Left kidney (tissue), 2 donors: ENCODE measurements around the gene SCNN1G. TPM values are rescaled to one million over a fixed set of nuclear protein-coding genes. Genes with fewer than 3 reads are reported as not detected.
"Not testable (repeated sequence)": the region's sequence is repeated elsewhere in the genome, so short reads cannot be mapped to it uniquely, and the experiment has no call there.

ENCODE experiments used
- DNase-seq: peaks from one replicate; pipeline ENCODE4 v3.0.0-alpha.2; 2013
- polyA plus RNA-seq: library from polyadenylated mRNA; unstranded; fragments of 120-200 nt; gene quantifications from one replicate; pipeline ENCODE4 v1.2.1, GENCODE V29; 2013; ENCODE audit not compliant: insufficient read length

The SCNN1G gene
- polyA plus RNA-seq, 1 donor: 38.1 TPM

GRCh38 chr16:23252310-23252709, 69.8 kb downstream of the SCNN1G start:
- no peak for DNase-seq

- DNase-seq: not testable (repeated sequence)
Measured at GRCh38 chr16:23253650-23254049, 71.1 kb downstream of the SCNN1G start.

GRCh38 chr16:23254338-23254737, 71.8 kb downstream of the SCNN1G start:
- no peak for DNase-seq

GRCh38 chr16:23255000-23255399, 72.5 kb downstream of the SCNN1G start:
- DNase-seq: no peak

GRCh38 chr16:23256440-23256839, 73.9 kb downstream of the SCNN1G start:
- no peak for DNase-seq

- no peak for DNase-seq
Measured at GRCh38 chr16:23257682-23258081, 75.1 kb downstream of the SCNN1G start.

- DNase-seq: no peak
Measured at GRCh38 chr16:23258919-23259237, 76.3 kb downstream of the SCNN1G start.

Other genes with a start within 250 kb of the SCNN1G start
- gene USP31, start 33.3 kb upstream of the SCNN1G start, polyA plus RNA-seq: 8.4 TPM
- gene SCNN1B, start 119.6 kb downstream of the SCNN1G start, polyA plus RNA-seq: 14.1 TPM